AG04450 (cell line): ENCODE measurements around the gene LRRC4B. TPM values are rescaled to one million over a fixed set of nuclear protein-coding genes. Genes with fewer than 3 reads are reported as not detected.
A peak's percentile ranks its signal among the peaks of the same experiment; 100 is the strongest.

ENCODE experiments used
- CTCF ChIA-PET: fragments of 300-600, 350-600 bp; formaldehyde crosslinking; extraction: SDS; loops from one replicate; lab custom pipeline; 2022; ENCODE audit warnings: antibody characterized with exemption, inconsistent platforms; lab: Charles Lee
- POLR2A ChIA-PET: fragments of 350-600 bp; formaldehyde crosslinking; extraction: SDS; loops from one replicate; lab custom pipeline; 2021; ENCODE audit warnings: antibody characterized with exemption, inconsistent platforms; lab: Yijun Ruan, JAX
- DNase-seq: peaks from one replicate; pipeline ENCODE4 v3.0.0-alpha.2; 2011; ENCODE audit warnings: low read depth, low spot score
- H3K27ac ChIP-seq: one replicate; pipeline ENCODE4 v1.5.1; 2012; ENCODE audit warnings: low read depth, low read length, control low read depth
- H3K27me3 ChIP-seq: one replicate; pipeline ENCODE4 v1.6.0; 2012; ENCODE audit warnings: low read length; ENCODE audit not compliant: control insufficient read depth, insufficient read depth
- H3K4me3 ChIP-seq: 2 replicates; pipeline ENCODE4 v1.5.1; 2011; ENCODE audit warnings: mild to moderate bottlenecking, low read depth, low read length, control low read depth
- H3K9me3 ChIP-seq: 2 replicates; pipeline ENCODE4 v1.5.1; 2012; ENCODE audit warnings: low read length; ENCODE audit not compliant: control insufficient read depth, insufficient read depth
- CTCF ChIP-seq: IDR thresholded peaks from 2 replicates; pipeline ENCODE4 v1.5.1; 2011; ENCODE audit warnings: low read depth, low read length, control low read depth, inconsistent platforms
- polyA plus RNA-seq: library from polyadenylated mRNA; depleted of rRNA; stranded (reverse); fragments of >200 nt; gene quantifications from 2 replicates; pipeline ENCODE4 v1.2.3, GENCODE V29; 2011

Gene LRRC4B
- polyA plus RNA-seq, 1 experiment: not detected

- DNase-seq: no peak
- ChIA-PET POLR2A (no interaction called here), CTCF (interaction anchor here (1.1 kb wide), 1 partner anchor 9 kb away, joined by 3 read pairs; no protein-coding TSS in a partner anchor)
- Histone ChIP-seq H3K9me3 (no peaks in the 10 kb centered on the region; the same call in 1 of the 2 replicates), H3K27me3 (peaks cover 14% of the 10 kb centered on the region), H3K4me3 (no peak overlapping the region), H3K27ac (no peak overlapping the region)
- no peak for TF ChIP-seq CTCF
Measured at GRCh38 chr19:50547385-50548190, 20.6 kb downstream of the LRRC4B start.

GRCh38 chr19:50546527-50547221 is 21.6 kb downstream of the LRRC4B start:
- Histone ChIP-seq H3K4me3 (no peak overlapping the region), H3K9me3 (no peaks in the 10 kb centered on the region; the same call in 1 of the 2 replicates), H3K27ac (no peak overlapping the region), H3K27me3 (peaks cover 8% of the 10 kb centered on the region)
- ChIA-PET CTCF (interaction anchor here (1.1 kb wide), 1 partner anchor 9 kb away, joined by 3 read pairs; no protein-coding TSS in a partner anchor), POLR2A (no interaction called here)
- DNase-seq: no peak
- no peak for TF ChIP-seq CTCF

- no peaks in the 10 kb centered on the region for H3K27me3 ChIP-seq
- H3K4me3 ChIP-seq: no peak overlapping the region
- ChIA-PET CTCF (no interaction called here), POLR2A (no interaction called here)
- no peak for DNase-seq
- TF ChIP-seq CTCF: no peak
- no peaks in the 10 kb centered on the region; the same call in 1 of the 2 replicates for H3K9me3 ChIP-seq
- no peak overlapping the region for H3K27ac ChIP-seq
Measured at GRCh38 chr19:50542943-50543342, 25.3 kb downstream of the LRRC4B start.

GRCh38 chr19:50537769-50538230 is 30.4 kb downstream of the LRRC4B start:
- Histone ChIP-seq H3K27me3 (no peaks in the 10 kb centered on the region), H3K9me3 (no peaks in the 10 kb centered on the region; the same call in 1 of the 2 replicates), H3K27ac (no peak overlapping the region), H3K4me3 (no peak overlapping the region)
- peak; percentile 79 for TF ChIP-seq CTCF
- POLR2A ChIA-PET: no interaction called here
- CTCF ChIA-PET: interaction anchor here (0.7 to 8.7 kb wide), 19 partner anchors 9 to 384 kb away, joined by 3 to 71 read pairs (median 5); no protein-coding TSS in a partner anchor
- DNase-seq: peak; percentile 33
